Measurements from ENCODE around the gene TRIM67.

Gene TRIM67

GRCh38 chr1:231218078-231218477 is 56.2 kb downstream of the TRIM67 start:
- no peak for DNase-seq
- in situ Hi-C loops (cut with MboI; ENCODE audit: low pct_unique_long_range_greater_than_20kb, low sequenced_read_pairs), result no loop called here

- in situ Hi-C loops (cut with MboI; ENCODE audit: low pct_unique_long_range_greater_than_20kb, low sequenced_read_pairs), result no loop called here
- no peak for DNase-seq
These were observed 57.9 kb downstream of the TRIM67 start for GRCh38 chr1:231219422-231220401.

GRCh38 chr1:231220801-231221200 is 58.9 kb downstream of the TRIM67 start:
- DNase-seq, result no peak
- in situ Hi-C loops (cut with MboI; ENCODE audit: low pct_unique_long_range_greater_than_20kb, low sequenced_read_pairs), result no loop called here

- in situ Hi-C loops (cut with MboI; ENCODE audit: low pct_unique_long_range_greater_than_20kb, low sequenced_read_pairs), result no loop called here
- no peak for DNase-seq
These were observed 64.3 kb downstream of the TRIM67 start for GRCh38 chr1:231226156-231226555.

GRCh38 chr1:231231511-231231910 is 69.7 kb downstream of the TRIM67 start:
- in situ Hi-C loops (cut with MboI; ENCODE audit: low pct_unique_long_range_greater_than_20kb, low sequenced_read_pairs), result no loop called here
- no peak for DNase-seq

GRCh38 chr1:231232870-231233734 is 71.2 kb downstream of the TRIM67 start:
- peak; percentile 69 for DNase-seq
- in situ Hi-C loops (cut with MboI; ENCODE audit: low pct_unique_long_range_greater_than_20kb, low sequenced_read_pairs), result no loop called here

- no peak for DNase-seq
These were observed 72.0 kb downstream of the TRIM67 start for GRCh38 chr1:231233735-231234417.

GRCh38 chr1:231234506-231234905 is 72.6 kb downstream of the TRIM67 start:
- in situ Hi-C loops (cut with MboI; ENCODE audit: low pct_unique_long_range_greater_than_20kb, low sequenced_read_pairs), result no loop called here
- DNase-seq, result no peak

More at GRCh38 chr1:231233735-231234417, 72.0 kb downstream of the TRIM67 start:
- in situ Hi-C loops (cut with MboI; ENCODE audit: low pct_unique_long_range_greater_than_20kb, low sequenced_read_pairs), result no loop called here

- in situ Hi-C loops (cut with MboI; ENCODE audit: low pct_unique_long_range_greater_than_20kb, low sequenced_read_pairs), result no loop called here
- DNase-seq, result no peak
These were observed 73.8 kb downstream of the TRIM67 start for GRCh38 chr1:231235526-231236207.

- DNase-seq, result no peak
- in situ Hi-C loops (cut with MboI; ENCODE audit: low pct_unique_long_range_greater_than_20kb, low sequenced_read_pairs), result no loop called here
These were observed 74.3 kb downstream of the TRIM67 start for GRCh38 chr1:231236208-231236591.

- in situ Hi-C loops (cut with MboI; ENCODE audit: low pct_unique_long_range_greater_than_20kb, low sequenced_read_pairs), result no loop called here
These were observed 75.1 kb downstream of the TRIM67 start for GRCh38 chr1:231236938-231237337.

GRCh38 chr1:231238298-231238697 is 76.4 kb downstream of the TRIM67 start:
- DNase-seq, result no peak
- in situ Hi-C loops (cut with MboI; ENCODE audit: low pct_unique_long_range_greater_than_20kb, low sequenced_read_pairs), result no loop called here

More at GRCh38 chr1:231236938-231237337, 75.1 kb downstream of the TRIM67 start:
- no peak for DNase-seq

- in situ Hi-C loops (cut with MboI; ENCODE audit: low pct_unique_long_range_greater_than_20kb, low sequenced_read_pairs), result no loop called here
- DNase-seq, result no peak
These were observed 78.6 kb downstream of the TRIM67 start for GRCh38 chr1:231240531-231240882.

GRCh38 chr1:231240883-231241735 is 79.3 kb downstream of the TRIM67 start, which contains the start of gene GNPAT:
Gene GNPAT, plus strand, starts transcription at chr1:231241212. Its CDS starts 167 bp downstream, at chr1:231241379.
- DNase-seq, result peak; percentile 88
- in situ Hi-C loops (cut with MboI; ENCODE audit: low pct_unique_long_range_greater_than_20kb, low sequenced_read_pairs), result no loop called here

GRCh38 chr1:231241750-231242149 is 79.9 kb downstream of the TRIM67 start:
- in situ Hi-C loops (cut with MboI; ENCODE audit: low pct_unique_long_range_greater_than_20kb, low sequenced_read_pairs), result no loop called here
- DNase-seq, result peak; percentile 56

GRCh38 chr1:231242516-231243198 is 80.8 kb downstream of the TRIM67 start:
- DNase-seq, result peak; percentile 35

GRCh38 chr1:231248778-231249177 is 86.9 kb downstream of the TRIM67 start:
- in situ Hi-C loops (cut with MboI; ENCODE audit: low pct_unique_long_range_greater_than_20kb, low sequenced_read_pairs), result no loop called here

More at GRCh38 chr1:231242516-231243198, 80.8 kb downstream of the TRIM67 start:
- in situ Hi-C loops (cut with MboI; ENCODE audit: low pct_unique_long_range_greater_than_20kb, low sequenced_read_pairs), result no loop called here

More at GRCh38 chr1:231248778-231249177, 86.9 kb downstream of the TRIM67 start:
- DNase-seq, result no peak

Measured in KBM-7 (cell line).